Spleen (tissue), 11 donors: Measurements from ENCODE around the gene MBNL2. TPM values are rescaled to one million over a fixed set of nuclear protein-coding genes. Genes with fewer than 3 reads are reported as not detected.

Experiments used
- DNase-seq: peaks from one replicate; pipeline ENCODE4 v3.0.0-alpha.2; 2020
- H3K27ac ChIP-seq, 8 donors: fragments of 200-600 bp; sonication (generic) in 7 of 8; 1 replicate in 4 of 8; 2 replicates in 4 of 8; pipeline versions ENCODE4 v1.5.0 to v1.8.0; 2016 to 2021; ENCODE audit warnings: inconsistent platforms in 4 of 8, mild to moderate bottlenecking in 4 of 8, moderate library complexity in 1 of 8
- H3K27me3 ChIP-seq, 7 donors: fragments of 200-600 bp; sonication (generic) in 6 of 7; replicated peaks in 1 of 7; 1 replicate in 4 of 7; 2 replicates in 3 of 7; pipeline versions ENCODE4 v1.5.0 to v1.8.0; 2016 to 2021; ENCODE audit warnings: inconsistent platforms in 3 of 7, mild to moderate bottlenecking in 1 of 7
- H3K36me3 ChIP-seq, 6 donors: fragments of 200-600 bp; sonication (generic) in 5 of 6; 1 replicate in 4 of 6; 2 replicates in 2 of 6; pipeline versions ENCODE4 v1.5.0 to v1.8.0; 2016 to 2021; ENCODE audit warnings: inconsistent platforms in 2 of 6
- H3K4me1 ChIP-seq, 6 donors: fragments of 200-600 bp; sonication (generic) in 5 of 6; 1 replicate in 3 of 6; 2 replicates in 3 of 6; pipeline versions ENCODE4 v1.5.0 to v1.8.0; 2016 to 2021; ENCODE audit warnings: inconsistent platforms in 3 of 6
- H3K4me3 ChIP-seq, 8 donors: fragments of 200-600 bp; sonication (generic) in 7 of 8; 1 replicate in 4 of 8; 2 replicates in 4 of 8; pipeline versions ENCODE4 v1.5.0 to v1.8.0; 2016 to 2021; ENCODE audit warnings: inconsistent platforms in 4 of 8, mild to moderate bottlenecking in 4 of 8, moderate library complexity in 2 of 8
- H3K9me3 ChIP-seq, 8 donors: fragments of 200-600 bp; sonication (generic) in 7 of 8; 1 replicate in 4 of 8; 2 replicates in 4 of 8; pipeline versions ENCODE4 v1.5.0 to v1.8.0; 2016 to 2021; ENCODE audit warnings: inconsistent platforms in 4 of 8
- CTCF ChIP-seq, 11 experiments: fragments of 200-600 bp in 7 of 11; fragments of 450-650 bp in 4 of 11; sonication (generic) in 4 of 11; IDR thresholded peaks in 8 of 11; conservative IDR thresholded peaks in 3 of 11; 1 replicate in 7 of 11; 2 replicates in 4 of 11; pipeline versions ENCODE4 v1.4.0 to v1.8.0; 2016 to 2021; ENCODE audit warnings: antibody characterized with exemption in 11 of 11, inconsistent platforms in 4 of 11, mild to moderate bottlenecking in 1 of 11
- POLR2A ChIP-seq, 3 donors: fragments of 450-650 bp; IDR thresholded peaks; one replicate each; pipeline ENCODE4 v1.5.1; 2017; ENCODE audit warnings: antibody characterized with exemption in 3 of 3, mild to moderate bottlenecking in 1 of 3
- POLR2AphosphoS5 ChIP-seq, 3 donors: sonication (generic); formaldehyde crosslinking; IDR thresholded peaks; one replicate each; pipeline ENCODE4 v1.5.1; 2017; ENCODE audit warnings: antibody characterized with exemption in 3 of 3
- WGBS, 5 donors: extraction: QIAGEN DNeasy Blood & Tissue Kit in 3 of 5; methylation state at CpG; one replicate each; pipeline versions ENCODE4 v1.1.5 to v1.1.7; 2013 to 2018; 5-methylcytosine and 5-hydroxymethylcytosine counted together
- intact Hi-C: fragments of 100-400 bp; cut with DNase I; formaldehyde crosslinking; loops from one replicate; pipeline ENCODE4 v1.15.0; 2023; ENCODE audit warnings: low total_unique reads
- polyA plus RNA-seq, 3 donors: library from polyadenylated mRNA; stranded (reverse); fragments of 200-250 nt; gene quantifications; one replicate each; pipeline ENCODE4 v1.2.1, GENCODE V29; 2013
- total RNA-seq, 7 donors: library from RNA; depleted of rRNA in 3 of 7; stranded (reverse); fragments of >200 nt in 3 of 7; fragmentation: NEBNext Ultra II Directional in 4 of 7; extraction: Animal tissue kit (Norgen Biotek cat#: 25700) in 4 of 7; gene quantifications; one replicate each; pipeline versions ENCODE4 v1.1.0 to v1.2.1, GENCODE V29; 2016 to 2021
- donor health status: healthy with polysubstance abuse.
- donor health status: DM: no; HTN: no; CAD: no; lungs with moderate emphysema.
- donor health status: DM: no; HTN: no; CAD: no.
- donor health status: Bipolar disorder and iron deficiency.
- donor health status: healthy.
- donor health status: DM: no; HTN: no; CAD: no.
- donor health status: DM: yes; HTN: yes; CAD: no.

MBNL2 gene
- total and polyA plus RNA-seq, 10 donors, result 7.0 to 56.3 (median 31.1) TPM

- Histone ChIP-seq H3K9me3 (no peaks in the 10 kb centered on the region), H3K27me3 (no peaks in the 10 kb centered on the region), H3K36me3 (peaks cover 0 to 22% (median 9%) of the 10 kb centered on the region in 6 donors), H3K4me3 (no peak overlapping the region), H3K27ac (peak overlapping the region in 1 of 8 donors; percentile 0), H3K4me1 (peaks cover 0 to 84% (median 21%) of the 10 kb centered on the region in 6 donors)
- WGBS, 5 donors, result 73 to 87% (median 84%) methylated on average over 9 of the region's 9 CpGs
- no peak for DNase-seq
- intact Hi-C loops, result no loop called here
- TF ChIP-seq CTCF (IDR thresholded peaks at IDR 0.05 in 8 of 11, conservative IDR thresholded peaks at IDR 0.05 in 3 of 11), result no peak
- TF ChIP-seq POLR2A (IDR thresholded peaks at IDR 0.05), result no peak
- no peak for TF ChIP-seq POLR2AphosphoS5 (IDR thresholded peaks at IDR 0.05)
Observed at GRCh38 chr13:97278435-97279411, 56.6 kb downstream of the MBNL2 start.

DNA sequence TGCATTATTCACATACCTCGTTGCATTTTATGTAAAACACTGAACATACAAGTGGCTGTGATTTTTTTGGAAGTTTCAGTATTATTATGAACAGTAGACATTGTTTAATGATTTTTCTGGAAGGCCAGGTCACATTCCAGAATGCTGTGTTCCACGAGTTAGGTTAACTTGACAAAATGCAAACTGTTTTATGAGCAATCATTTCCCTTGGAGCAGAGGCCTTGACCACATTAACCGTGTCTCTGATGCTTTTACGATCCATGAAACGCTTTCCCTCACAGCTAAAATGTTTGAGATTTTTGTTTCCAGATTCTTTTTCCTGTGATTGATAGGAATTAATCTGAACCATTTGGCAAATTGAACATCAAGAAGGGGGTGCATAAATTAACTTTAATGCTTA lies 57.8 kb downstream of the MBNL2 start:
- intact Hi-C loops, result no loop called here
- H3K4me1 ChIP-seq, result peaks cover 0 to 81% (median 18%) of the 10 kb centered on the region in 6 donors
- H3K27me3 ChIP-seq, result no peaks in the 10 kb centered on the region
- no peaks in the 10 kb centered on the region for H3K9me3 ChIP-seq
- H3K36me3 ChIP-seq, result peaks cover 0 to 22% (median 9%) of the 10 kb centered on the region in 6 donors
- H3K4me3 ChIP-seq, result no peak overlapping the region
- peak overlapping the region in 1 of 8 donors; percentile 24 for H3K27ac ChIP-seq
- no peak for DNase-seq
- TF ChIP-seq CTCF (IDR thresholded peaks at IDR 0.05 in 8 of 11, conservative IDR thresholded peaks at IDR 0.05 in 3 of 11) (no peak), POLR2A (IDR thresholded peaks at IDR 0.05) (no peak), POLR2AphosphoS5 (IDR thresholded peaks at IDR 0.05) (peak in 1 of 3 donors; percentile 13)
- 52 to 63% (median 60%) methylated on average over 5 of the region's 5 CpGs for WGBS, 5 donors

- intact Hi-C loops, result no loop called here
- no peaks in the 10 kb centered on the region for H3K27me3 ChIP-seq
- H3K4me3 ChIP-seq, result no peak overlapping the region
- peaks cover 0 to 19% (median 7%) of the 10 kb centered on the region in 6 donors for H3K36me3 ChIP-seq
- no peak for TF ChIP-seq POLR2A (IDR thresholded peaks at IDR 0.05)
- no peak for TF ChIP-seq POLR2AphosphoS5 (IDR thresholded peaks at IDR 0.05)
- TF ChIP-seq CTCF (IDR thresholded peaks at IDR 0.05 in 8 of 11, conservative IDR thresholded peaks at IDR 0.05 in 3 of 11), result no peak
- no peaks in the 10 kb centered on the region for H3K9me3 ChIP-seq
- DNase-seq, result no peak
- H3K4me1 ChIP-seq, result peaks cover 0 to 75% (median 16%) of the 10 kb centered on the region in 6 donors
- WGBS, 5 donors, result 80 to 86% (median 85%) methylated on average over 4 of the region's 4 CpGs
- peak overlapping the region in 1 of 8 donors; percentile 24 for H3K27ac ChIP-seq
Observed at GRCh38 chr13:97280478-97280877, 58.3 kb downstream of the MBNL2 start.

GRCh38 chr13:97281028-97281427 lies 58.9 kb downstream of the MBNL2 start:
- TF ChIP-seq POLR2AphosphoS5 (IDR thresholded peaks at IDR 0.05) (no peak), POLR2A (IDR thresholded peaks at IDR 0.05) (no peak), CTCF (IDR thresholded peaks at IDR 0.05 in 8 of 11, conservative IDR thresholded peaks at IDR 0.05 in 3 of 11) (no peak)
- intact Hi-C loops, result no loop called here
- no peak overlapping the region for H3K27ac ChIP-seq
- H3K36me3 ChIP-seq, result peaks cover 0 to 13% (median 2%) of the 10 kb centered on the region in 6 donors
- H3K27me3 ChIP-seq, result no peaks in the 10 kb centered on the region
- no peaks in the 10 kb centered on the region for H3K9me3 ChIP-seq
- H3K4me1 ChIP-seq, result peaks cover 0 to 70% (median 14%) of the 10 kb centered on the region in 6 donors
- no peak overlapping the region for H3K4me3 ChIP-seq
- DNase-seq, result no peak
